NCI-H128 (cell line): ENCODE data around the gene GPC5.

ENCODE experiments used
- DNase-seq: peaks from one replicate; lab custom pipeline; 2025; ENCODE audit not compliant: unreplicated experiment; lab: John Stamatoyannopoulos, UW

GPC5 gene

GRCh38 chr13:91950803-91951202 is 552.4 kb downstream of the GPC5 start:
- no peak for DNase-seq

- no peak for DNase-seq
These were observed 557.3 kb downstream of the GPC5 start for GRCh38 chr13:91955546-91956355.

GRCh38 chr13:91960947-91961346 is 562.5 kb downstream of the GPC5 start:
- DNase-seq: no peak

GRCh38 chr13:91962946-91963345 is 564.5 kb downstream of the GPC5 start:
- DNase-seq: no peak

- DNase-seq: no peak
These were observed 567.1 kb downstream of the GPC5 start for GRCh38 chr13:91965511-91965910.

- DNase-seq: no peak
These were observed 580.1 kb downstream of the GPC5 start for GRCh38 chr13:91978571-91978970.

- no peak for DNase-seq
These were observed 588.5 kb downstream of the GPC5 start for GRCh38 chr13:91986761-91987483.

- DNase-seq: no peak
These were observed 589.9 kb downstream of the GPC5 start for GRCh38 chr13:91988331-91988730.

GRCh38 chr13:92012787-92013186 is 614.4 kb downstream of the GPC5 start:
- no peak for DNase-seq

- no peak for DNase-seq
These were observed 619.3 kb downstream of the GPC5 start for GRCh38 chr13:92017737-92018136.

- DNase-seq: no peak
These were observed 630.3 kb downstream of the GPC5 start for GRCh38 chr13:92028695-92029094.

- no peak for DNase-seq
These were observed 631.2 kb downstream of the GPC5 start for GRCh38 chr13:92029641-92030040.

- no peak for DNase-seq
These were observed 640.5 kb downstream of the GPC5 start for GRCh38 chr13:92038905-92039304.

GRCh38 chr13:92042522-92042921 is 644.1 kb downstream of the GPC5 start:
- DNase-seq: no peak

- DNase-seq: no peak
These were observed 645.9 kb downstream of the GPC5 start for GRCh38 chr13:92044351-92044750.

GRCh38 chr13:92054389-92054788 is 656.0 kb downstream of the GPC5 start:
- no peak for DNase-seq

GRCh38 chr13:92074658-92075057 is 676.2 kb downstream of the GPC5 start:
- no peak for DNase-seq

GRCh38 chr13:92097337-92097903 is 699.0 kb downstream of the GPC5 start:
- DNase-seq: no peak

- DNase-seq: no peak
These were observed 703.4 kb downstream of the GPC5 start for GRCh38 chr13:92101801-92102200.

- no peak for DNase-seq
These were observed 705.3 kb downstream of the GPC5 start for GRCh38 chr13:92103689-92104153.

- DNase-seq: no peak
These were observed 723.9 kb downstream of the GPC5 start for GRCh38 chr13:92122186-92122853.
